NCI-H446 (cell line): ENCODE data around the gene STAP2.
A peak's percentile ranks its signal among the peaks of the same experiment; 100 is the strongest.
"Not testable (repeated sequence)": the region's sequence is repeated elsewhere in the genome, so short reads cannot be mapped to it uniquely, and the experiment has no call there.

Source experiments
- DNase-seq, 2 experiments: peaks; one replicate each; lab custom pipeline; 2025; lab: John Stamatoyannopoulos, UW

The STAP2 gene

GRCh38 chr19:4357921-4358326 lies 19.3 kb upstream of the STAP2 start:
- no peak for DNase-seq

- no peak for DNase-seq
These were observed 18.6 kb upstream of the STAP2 start for GRCh38 chr19:4357095-4357797.

- no peak for DNase-seq
These were observed 16.3 kb upstream of the STAP2 start for GRCh38 chr19:4354897-4355296.

- DNase-seq = no peak
These were observed 15.7 kb upstream of the STAP2 start for GRCh38 chr19:4354282-4354681.

- peak; percentile 51 to 70 for DNase-seq
These were observed 14.1 kb upstream of the STAP2 start for GRCh38 chr19:4352701-4353121.

- DNase-seq = no peak
These were observed 12.1 kb upstream of the STAP2 start for GRCh38 chr19:4350726-4351125.

GRCh38 chr19:4350111-4350510 lies 11.5 kb upstream of the STAP2 start:
- DNase-seq = no peak

GRCh38 chr19:4349225-4349624 lies 10.6 kb upstream of the STAP2 start:
- not testable (repeated sequence) for DNase-seq

GRCh38 chr19:4347521-4347920 lies 8.9 kb upstream of the STAP2 start:
- no peak for DNase-seq

- no peak for DNase-seq
These were observed 7.4 kb upstream of the STAP2 start for GRCh38 chr19:4346020-4346383.

- DNase-seq = no peak
These were observed 6.9 kb upstream of the STAP2 start for GRCh38 chr19:4345342-4346019.

GRCh38 chr19:4343370-4344307 lies 5.0 kb upstream of the STAP2 start, which contains the start of gene MPND:
Gene MPND, plus strand, starts transcription at chr19:4343562. Its CDS starts 32 bp downstream, at chr19:4343594.
- peak; percentile 74 to 94 for DNase-seq

GRCh38 chr19:4342615-4343369 lies 4.2 kb upstream of the STAP2 start:
- DNase-seq = peak; percentile 99 to 100

GRCh38 chr19:4342314-4342614 lies 3.6 kb upstream of the STAP2 start:
- DNase-seq = no peak

GRCh38 chr19:4337906-4338440 lies 654 bp downstream of the STAP2 start:
- DNase-seq = no peak

GRCh38 chr19:4334929-4335570 lies 3.6 kb downstream of the STAP2 start:
- DNase-seq = no peak

- DNase-seq = no peak
These were observed 8.8 kb downstream of the STAP2 start for GRCh38 chr19:4329858-4330257.

GRCh38 chr19:4328991-4329681 lies 9.5 kb downstream of the STAP2 start:
- DNase-seq = not testable (repeated sequence)

GRCh38 chr19:4328243-4328990 lies 10.2 kb downstream of the STAP2 start:
- DNase-seq = peak; percentile 86 to 96

- DNase-seq = no peak
These were observed 10.8 kb downstream of the STAP2 start for GRCh38 chr19:4327877-4328242.
